Cardiac muscle cell (in vitro differentiated cells and primary cell): ENCODE measurements around the gene ADAM8. TPM values are rescaled to one million over a fixed set of nuclear protein-coding genes. Genes with fewer than 3 reads are reported as not detected.

Source experiments
- DNase-seq, 2 donors: peaks; one replicate each; pipeline versions ENCODE4 v3.0.0 to v3.0.0-alpha.2; 2010 to 2017; ENCODE audit warnings: low read depth in 1 of 2, low spot score in 1 of 2
- H3K27ac ChIP-seq: fragments of 200-600 bp; sonication (generic); 2 replicates; pipeline ENCODE4 v1.5.1; 2016
- H3K27me3 ChIP-seq: fragments of 200-600 bp; sonication (generic); 2 replicates; pipeline ENCODE4 v1.6.0; 2016; ENCODE audit warnings: control low read depth
- H3K36me3 ChIP-seq: fragments of 200-600 bp; sonication (generic); 2 replicates; pipeline ENCODE4 v1.5.1; 2016; ENCODE audit warnings: control low read depth
- H3K4me1 ChIP-seq: fragments of 200-600 bp; sonication (generic); 2 replicates; pipeline ENCODE4 v1.8.1; 2017; ENCODE audit warnings: low read depth, mild to moderate bottlenecking, mixed run types
- H3K4me3 ChIP-seq: fragments of 200-600 bp; sonication (generic); 2 replicates; pipeline ENCODE4 v1.5.1; 2016; ENCODE audit warnings: mild to moderate bottlenecking
- H3K9me3 ChIP-seq: fragments of 200-600 bp; sonication (generic); 2 replicates; pipeline ENCODE4 v1.5.1; 2017; ENCODE audit warnings: low read depth, mild to moderate bottlenecking, control low read depth
- CTCF ChIP-seq: IDR thresholded peaks from 2 replicates; pipeline ENCODE4 v1.5.1; 2012; ENCODE audit warnings: low read depth, mild to moderate bottlenecking, low read length
- polyA plus RNA-seq: library from polyadenylated mRNA; unstranded; fragments of >200 nt; fragmentation: Nextera tagmentation; extraction: Ambion mirVana; gene quantifications from 2 replicates; pipeline ENCODE4 v1.2.1, GENCODE V29; 2016
- total RNA-seq: library from RNA; depleted of rRNA; stranded (reverse); fragments of >200 nt; gene quantifications from 2 replicates; pipeline ENCODE4 v1.2.3, GENCODE V29; 2016

The ADAM8 gene
- total and polyA plus RNA-seq, 2 experiments from 2014 or later: 2.3 to 6.9 TPM

GRCh38 chr10:133274751-133275683, 1.7 kb downstream of the ADAM8 start:
- Histone ChIP-seq H3K4me1 (peaks cover 35% of the 10 kb centered on the region), H3K27ac (no peak overlapping the region), H3K27me3 (peaks cover 9% of the 10 kb centered on the region), H3K4me3 (no peak overlapping the region), H3K36me3 (no peaks in the 10 kb centered on the region), H3K9me3 (no peaks in the 10 kb centered on the region)
- TF ChIP-seq CTCF: no peak
- DNase-seq: peak in 1 of 2 donors; percentile 44

GRCh38 chr10:133273534-133274143, 3.0 kb downstream of the ADAM8 start:
- peaks cover 9% of the 10 kb centered on the region for H3K27me3 ChIP-seq
- no peak overlapping the region for H3K27ac ChIP-seq
- H3K36me3 ChIP-seq: no peaks in the 10 kb centered on the region
- no peak for DNase-seq
- no peak overlapping the region for H3K4me3 ChIP-seq
- H3K4me1 ChIP-seq: peaks cover 31% of the 10 kb centered on the region
- TF ChIP-seq CTCF: no peak
- no peaks in the 10 kb centered on the region for H3K9me3 ChIP-seq

- Histone ChIP-seq H3K4me3 (no peak overlapping the region), H3K36me3 (no peaks in the 10 kb centered on the region), H3K9me3 (no peaks in the 10 kb centered on the region), H3K27me3 (peaks cover 9% of the 10 kb centered on the region), H3K4me1 (peaks cover 24% of the 10 kb centered on the region), H3K27ac (no peak overlapping the region)
- TF ChIP-seq CTCF: no peak
- no peak for DNase-seq
These were observed 3.7 kb downstream of the ADAM8 start for GRCh38 chr10:133272964-133273420.

- Histone ChIP-seq H3K4me3 (no peak overlapping the region), H3K4me1 (peaks cover 24% of the 10 kb centered on the region), H3K27me3 (peaks cover 9% of the 10 kb centered on the region), H3K27ac (no peak overlapping the region), H3K36me3 (no peaks in the 10 kb centered on the region), H3K9me3 (no peaks in the 10 kb centered on the region)
- DNase-seq: no peak
- no peak for TF ChIP-seq CTCF
These were observed 4.2 kb downstream of the ADAM8 start for GRCh38 chr10:133272301-133272963.

- TF ChIP-seq CTCF: no peak
- H3K27me3 ChIP-seq: peaks cover 9% of the 10 kb centered on the region
- no peak overlapping the region for H3K27ac ChIP-seq
- H3K36me3 ChIP-seq: no peaks in the 10 kb centered on the region
- DNase-seq: no peak
- no peak overlapping the region for H3K4me3 ChIP-seq
- H3K9me3 ChIP-seq: no peaks in the 10 kb centered on the region
- H3K4me1 ChIP-seq: peaks cover 21% of the 10 kb centered on the region
These were observed 5.0 kb downstream of the ADAM8 start for GRCh38 chr10:133271521-133272300.
